HuH-7.5 (cell line): Measurements from ENCODE around the gene FUT8.

Experiments
- DNase-seq: peaks from one replicate; pipeline ENCODE4 v3.0.0; 2011; ENCODE audit warnings: low spot score

FUT8 gene

DNA sequence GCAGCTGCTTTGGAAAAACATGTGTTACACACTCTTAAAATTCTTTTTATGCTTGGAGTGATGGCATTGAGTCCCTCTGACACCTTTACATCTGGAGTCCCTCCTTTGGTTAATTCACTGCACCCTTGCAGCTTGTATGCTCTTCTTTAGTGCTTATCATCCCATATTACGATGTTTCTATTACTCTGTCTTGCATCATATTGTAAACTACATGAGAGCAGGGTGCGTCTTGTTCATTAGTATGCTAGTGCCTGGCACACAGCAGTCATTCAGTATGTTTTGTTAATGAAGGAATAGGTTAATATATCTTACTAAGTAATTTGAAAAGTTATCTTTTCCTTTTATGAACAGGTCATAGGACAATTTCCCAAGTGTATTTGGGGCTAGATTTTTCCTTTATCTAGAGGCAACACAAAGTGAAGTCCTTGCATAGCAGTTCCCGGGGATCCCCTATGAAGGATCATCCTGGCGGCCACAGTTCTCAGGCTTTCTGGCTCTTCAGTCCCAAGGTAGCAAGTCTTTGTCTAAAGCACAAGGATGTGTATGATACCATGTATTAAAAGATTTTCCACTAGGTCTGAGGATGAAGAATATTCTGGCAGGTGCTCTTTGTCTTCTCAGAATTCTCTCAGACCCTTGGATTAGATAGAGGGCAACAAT is 363.8 kb downstream of the FUT8 start:
- no peak for DNase-seq

DNA sequence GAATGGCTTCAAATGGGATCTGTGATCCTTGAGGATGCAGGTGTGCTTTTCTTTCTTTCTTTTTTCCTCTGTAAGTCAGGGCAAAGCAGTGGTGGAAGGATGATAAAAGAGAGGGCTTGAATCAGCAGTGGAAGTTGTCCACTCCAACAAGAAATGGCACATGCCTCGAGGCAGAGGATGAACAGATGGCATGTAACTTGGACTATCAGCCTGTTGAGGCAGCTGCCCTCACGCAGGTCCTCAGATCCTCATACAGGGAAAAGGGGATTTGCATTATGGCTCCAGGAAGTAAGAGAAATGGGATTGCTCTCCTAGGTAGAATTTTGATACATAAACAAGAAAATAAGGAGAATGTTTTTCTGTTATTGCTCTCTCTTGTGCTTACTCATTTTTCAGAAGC is 368.0 kb downstream of the FUT8 start:
- DNase-seq: no peak

DNA sequence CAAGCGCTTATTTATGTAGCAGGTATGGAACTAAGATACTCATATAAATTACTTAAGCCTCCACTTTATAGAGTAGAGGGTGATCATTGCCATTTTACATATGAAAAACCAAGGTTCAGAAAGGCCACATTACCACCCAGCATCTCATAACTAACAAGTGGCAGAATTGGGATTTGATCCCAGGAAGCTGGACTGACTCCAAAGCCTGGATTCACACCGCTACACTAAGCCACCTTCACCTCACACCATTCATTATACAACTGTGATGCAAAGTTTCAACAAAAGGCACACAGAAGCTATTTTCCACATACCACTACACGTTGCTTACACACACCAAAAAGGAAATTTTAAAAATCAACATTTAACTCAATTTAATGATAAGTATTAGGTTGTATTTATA is 370.6 kb downstream of the FUT8 start:
- DNase-seq: no peak

DNA sequence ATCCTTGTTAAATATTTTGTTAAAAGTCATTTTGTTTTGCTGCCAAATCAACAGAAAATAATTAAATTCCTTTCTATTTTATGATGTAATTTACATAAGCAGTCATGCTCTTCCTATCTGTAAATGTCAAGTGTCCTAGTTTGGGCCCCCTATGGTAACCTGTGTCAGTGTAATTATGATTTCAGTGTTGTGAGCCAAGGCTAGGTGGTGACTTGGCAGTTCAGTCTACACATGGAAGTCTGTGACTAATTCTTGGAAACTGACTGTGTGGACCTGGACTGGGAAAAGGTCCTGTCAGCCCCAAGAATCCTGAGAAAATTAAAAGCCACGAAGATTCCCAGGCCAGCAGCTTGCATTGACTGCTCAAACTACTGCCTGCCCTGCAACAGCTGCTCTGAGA is 371.0 kb downstream of the FUT8 start:
- no peak for DNase-seq

DNA sequence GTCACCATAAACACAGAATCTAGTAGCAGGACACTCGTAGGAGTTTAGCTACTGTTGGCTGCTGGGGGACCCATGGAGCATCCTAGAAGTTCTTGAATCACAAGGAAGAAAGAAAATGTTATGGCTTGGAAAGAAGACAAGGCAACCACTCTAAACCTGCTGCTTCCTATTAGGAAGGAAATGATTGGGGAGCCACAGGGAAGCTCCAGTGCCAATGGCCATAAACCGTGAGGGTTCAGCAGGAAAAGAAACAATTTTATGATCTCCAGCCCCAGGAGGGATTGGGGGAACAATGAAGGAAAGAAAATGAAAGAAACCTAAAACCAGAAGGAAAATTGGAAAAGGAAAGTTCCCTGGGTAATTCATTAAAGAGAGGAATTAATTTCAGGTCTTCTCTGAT is 372.0 kb downstream of the FUT8 start:
- no peak for DNase-seq

DNA sequence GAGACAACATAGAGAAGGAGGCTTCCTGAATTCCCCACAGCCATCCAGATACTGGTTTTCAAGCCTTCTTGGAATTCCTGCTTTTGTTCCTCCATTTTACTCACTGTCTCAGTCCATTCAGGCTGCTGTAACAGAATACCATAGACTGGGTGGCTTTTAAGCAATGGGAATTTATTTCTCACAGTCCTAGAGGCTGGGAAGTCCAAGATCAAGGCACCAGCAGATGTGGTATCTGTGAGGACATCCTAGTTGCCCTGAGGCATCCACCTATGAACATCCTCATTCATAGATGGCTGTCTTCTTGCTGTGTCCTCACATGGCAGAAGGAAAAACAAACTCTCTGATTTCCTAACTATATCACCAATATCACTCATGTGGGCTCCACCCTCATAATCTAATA is 374.9 kb downstream of the FUT8 start:
- DNase-seq: no peak

DNA sequence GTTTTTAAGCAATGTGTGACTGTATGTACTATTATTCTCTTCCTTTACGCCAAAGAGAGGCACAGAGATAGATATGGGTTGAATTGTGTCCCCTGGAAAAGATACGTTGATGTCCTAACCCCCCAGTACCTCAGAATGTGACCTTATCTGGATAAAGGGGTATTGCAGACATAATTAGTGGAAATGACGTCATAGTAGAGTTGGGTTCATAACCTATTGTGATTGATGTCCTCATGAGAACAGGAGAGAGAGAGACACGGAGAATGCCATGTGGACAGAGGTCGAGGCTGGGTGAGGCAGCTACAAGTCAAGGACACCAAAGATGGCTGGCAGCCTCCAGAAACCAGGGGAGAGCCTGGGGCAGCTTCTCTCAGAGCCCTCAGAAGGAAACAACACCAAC is 376.3 kb downstream of the FUT8 start:
- DNase-seq: no peak

DNA sequence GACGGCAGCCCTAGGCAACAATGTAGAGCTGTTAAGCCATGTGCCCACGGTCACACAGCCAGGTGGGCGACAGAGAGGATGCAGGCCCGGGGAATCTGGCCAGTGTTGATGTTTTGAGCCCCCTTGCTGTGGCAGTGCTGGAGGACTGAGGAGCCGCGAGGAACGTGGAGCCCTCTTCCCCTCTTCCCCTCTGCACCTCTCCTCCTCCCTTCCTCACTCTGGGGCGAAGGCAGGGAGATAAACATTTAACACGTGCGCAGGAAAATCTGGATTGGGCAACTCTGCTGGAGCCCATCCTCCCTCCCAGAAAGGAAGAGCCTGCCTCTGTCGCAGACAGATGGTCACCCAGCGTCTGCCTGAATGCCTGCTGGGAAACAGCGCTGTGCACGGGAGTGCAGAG is 376.8 kb downstream of the FUT8 start:
- DNase-seq: no peak

DNA sequence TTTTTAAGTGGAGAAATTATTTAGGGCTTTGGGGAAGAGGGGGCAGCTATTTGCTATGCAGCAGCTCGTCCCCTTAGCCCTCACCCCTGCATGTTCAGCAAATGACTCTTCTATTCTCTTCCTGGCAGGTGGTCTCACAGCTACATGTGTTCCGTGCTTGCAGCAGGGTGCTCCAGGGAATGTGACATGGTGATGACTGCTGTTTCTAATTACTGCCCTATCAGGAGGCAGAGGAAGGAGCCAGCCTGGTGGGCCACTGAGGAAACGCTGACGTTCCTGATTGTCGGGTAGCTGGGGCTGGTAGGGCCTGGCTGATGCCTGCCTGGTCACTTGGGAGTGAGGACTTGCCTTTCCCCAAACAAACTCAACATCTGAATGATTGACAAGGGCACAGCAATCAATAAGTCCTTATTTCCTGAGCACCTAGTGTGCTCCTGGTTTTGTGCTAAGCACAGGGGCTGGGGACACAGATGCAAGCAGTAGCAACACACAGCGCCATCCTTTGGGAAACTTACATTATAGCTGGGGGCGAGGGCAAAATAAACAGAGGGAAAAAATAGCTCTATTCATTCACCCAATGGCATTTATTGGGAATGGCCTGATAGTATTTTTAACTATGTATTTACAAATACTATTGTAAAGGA is 377.8 kb downstream of the FUT8 start:
- no peak for DNase-seq

DNA sequence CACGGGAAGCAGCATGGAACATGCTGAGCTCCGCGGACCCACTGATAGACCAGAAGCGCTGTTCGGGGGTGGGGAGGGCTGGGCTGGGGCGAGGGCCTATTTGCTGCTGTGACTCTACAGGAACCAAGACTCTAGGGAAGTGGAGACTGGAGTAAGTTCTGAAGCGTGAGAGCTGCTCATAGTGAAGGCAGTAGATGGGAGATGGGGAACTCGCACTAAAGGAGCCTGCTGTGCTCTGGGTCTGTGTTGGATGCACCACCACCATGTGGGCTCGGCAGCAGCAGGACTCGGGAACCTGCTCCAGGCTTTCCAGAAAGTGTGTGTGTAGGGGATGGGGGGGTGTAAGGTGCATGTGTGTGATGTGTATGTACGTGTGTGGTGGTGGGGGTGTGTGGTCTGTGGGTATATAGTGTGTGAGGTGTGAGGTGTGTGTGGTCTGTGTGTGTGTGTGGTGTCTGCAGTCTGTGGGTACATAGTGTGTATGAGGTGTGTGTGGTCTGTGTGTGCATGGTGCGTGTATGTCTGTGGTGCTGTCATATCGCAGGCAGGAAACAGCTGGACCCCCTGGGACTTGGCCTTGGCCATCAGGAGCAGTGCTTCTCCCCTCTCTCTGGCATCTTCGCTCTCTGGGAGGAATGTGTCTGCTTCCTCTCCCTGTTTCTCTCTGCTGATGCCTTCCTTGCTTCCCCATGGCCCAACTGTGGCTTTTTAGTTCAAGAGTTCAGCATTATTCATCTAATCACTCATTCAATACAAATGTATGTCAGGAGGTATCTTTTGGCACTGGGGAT is 378.9 kb downstream of the FUT8 start:
- no peak for DNase-seq

DNA sequence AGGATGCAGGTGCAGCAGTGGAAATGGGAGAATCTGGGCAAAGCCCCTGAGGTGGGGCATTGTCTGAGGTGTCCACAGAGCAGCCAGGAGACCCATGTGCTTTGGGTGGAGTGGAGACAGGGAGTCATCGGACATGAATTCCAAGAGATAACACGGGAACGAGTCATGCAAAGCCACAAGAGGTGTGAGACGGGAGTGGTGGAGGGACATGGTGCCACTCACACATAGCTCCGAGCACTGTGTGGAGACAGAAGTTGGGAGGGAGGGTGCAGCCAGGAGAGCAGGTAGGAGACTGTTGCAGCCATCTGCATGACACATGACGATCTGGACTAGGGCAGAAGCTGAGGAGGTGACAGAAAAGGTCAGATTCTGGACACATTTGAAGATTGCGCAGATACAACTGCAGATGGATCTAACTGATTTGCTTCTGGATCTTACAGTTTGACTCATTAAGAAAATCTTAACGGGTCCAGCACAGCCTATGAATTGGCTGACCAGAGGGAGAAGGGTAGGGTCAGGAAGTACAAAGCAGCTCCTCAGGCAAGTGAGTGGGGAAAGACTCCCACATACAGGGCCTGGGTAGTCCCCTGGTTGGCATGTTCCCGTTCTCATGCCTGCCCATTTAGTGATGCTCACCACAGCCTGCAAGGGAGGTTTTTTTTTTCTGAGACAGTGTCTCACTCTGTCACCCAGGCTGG is 379.8 kb downstream of the FUT8 start:
- no peak for DNase-seq
